SK-N-MC (cell line): ENCODE data around the gene ZGRF1.

ENCODE experiments used
- EZH2 ChIP-seq: fragments of 200-600 bp; sonication (generic); IDR thresholded peaks from one replicate; pipeline ENCODE4 v1.6.1; 2017; ENCODE audit warnings: antibody characterized with exemption
- POLR2AphosphoS5 ChIP-seq: IDR thresholded peaks from 2 replicates; pipeline ENCODE4 v1.6.1; 2012; ENCODE audit warnings: mild to moderate bottlenecking, low read depth, low read length, borderline replicate concordance

DNA sequence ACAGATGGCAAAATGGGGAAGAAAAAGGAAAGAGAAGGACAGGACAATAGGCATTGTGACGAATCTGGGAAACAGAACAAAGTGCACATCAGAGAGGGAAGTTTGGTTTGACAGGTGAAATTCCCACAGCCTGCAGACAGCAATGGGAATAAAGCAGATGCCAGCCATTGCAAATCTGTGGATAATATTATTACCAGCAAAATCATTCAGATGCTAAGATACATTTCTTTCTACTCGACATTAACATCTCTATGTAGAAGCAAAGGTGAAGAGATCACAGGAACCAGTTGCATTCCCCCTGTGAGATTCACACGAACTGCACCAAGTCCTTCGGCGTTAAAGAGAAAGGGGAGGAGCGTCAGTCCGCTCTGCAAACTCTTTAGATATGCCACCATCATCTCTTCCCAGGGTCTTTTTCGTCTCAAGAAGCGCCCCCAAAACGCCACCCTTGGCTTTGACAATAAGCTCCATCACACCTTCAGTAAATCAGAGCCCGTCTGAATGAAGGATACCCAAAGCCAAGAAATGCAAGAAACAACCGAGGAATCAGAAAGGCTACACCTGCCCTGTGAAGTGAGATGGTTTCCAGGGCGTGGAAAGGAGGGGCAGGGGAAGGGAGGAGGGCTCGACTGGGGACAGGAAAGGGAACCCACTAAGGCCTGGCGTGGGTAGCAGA is 122.6 kb downstream of the ZGRF1 start:
- TF ChIP-seq POLR2AphosphoS5 (no peak), EZH2 (no peak)
